ENCODE measurements around the gene MSI2. TPM values are rescaled to one million over a fixed set of nuclear protein-coding genes. Genes with fewer than 3 reads are reported as not detected.

The MSI2 gene
- total RNA-seq, 2 donors from 2014 or later, result 65.5 to 81.0 TPM

Other genes starting within 250 kb of the MSI2 start
- 100 to 1,000 TPM; 129 to 145 TPM for gene AKAP1, start 171.3 kb upstream of the MSI2 start, total RNA-seq

Measured in left colon (tissue), 2 donors.